Mesenchymal stem cell (in vitro differentiated cells and primary cell): ENCODE data around the gene TAF11L12. TPM values are rescaled to one million over a fixed set of nuclear protein-coding genes. Genes with fewer than 3 reads are reported as not detected.
"Not testable (repeated sequence)": the region's sequence is repeated elsewhere in the genome, so short reads cannot be mapped to it uniquely, and the experiment has no call there.

Experiments used
- DNase-seq: peaks from one replicate; pipeline ENCODE4 v3.0.0-alpha.2; 2013
- H2AFZ ChIP-seq: one replicate; pipeline ENCODE4 v1.6.1; 2013; ENCODE audit warnings: low read depth, mild to moderate bottlenecking, control low read depth, inconsistent platforms, low read length, moderate library complexity
- H2AK5ac ChIP-seq: 2 replicates; pipeline ENCODE4 v1.6.1; 2013; ENCODE audit warnings: low read length, moderate library complexity, mild to moderate bottlenecking, inconsistent platforms; ENCODE audit not compliant: severe bottlenecking
- H2BK120ac ChIP-seq: one replicate; pipeline ENCODE4 v1.6.1; 2013; ENCODE audit warnings: low read depth, mild to moderate bottlenecking, inconsistent platforms, low read length, moderate library complexity
- H2BK12ac ChIP-seq, 2 experiments: one replicate each; pipeline ENCODE4 v1.6.1; 2013; ENCODE audit warnings: inconsistent platforms in 2 of 2, low read length in 2 of 2, mild to moderate bottlenecking in 2 of 2, moderate library complexity in 2 of 2, control low read depth in 1 of 2
- H2BK15ac ChIP-seq: one replicate; pipeline ENCODE4 v1.6.1; 2013; ENCODE audit warnings: mild to moderate bottlenecking, low read depth, inconsistent platforms; ENCODE audit not compliant: poor library complexity, severe bottlenecking
- H2BK5ac ChIP-seq: 2 replicates; pipeline ENCODE4 v1.6.1; 2013; ENCODE audit warnings: low read depth, mild to moderate bottlenecking, low read length, control low read depth, inconsistent platforms; ENCODE audit not compliant: poor library complexity, severe bottlenecking
- H3K14ac ChIP-seq, 2 experiments: one replicate each; pipeline ENCODE4 v1.6.1; 2013; ENCODE audit warnings: inconsistent platforms in 2 of 2, low read length in 2 of 2, control low read depth in 1 of 2, mild to moderate bottlenecking in 1 of 2, moderate library complexity in 1 of 2
- H3K18ac ChIP-seq, 2 experiments: one replicate each; pipeline ENCODE4 v1.6.1; 2013; ENCODE audit warnings: inconsistent platforms in 2 of 2, low read length in 2 of 2, control low read depth in 1 of 2, low read depth in 1 of 2, mild to moderate bottlenecking in 1 of 2
- H3K23ac ChIP-seq, 2 experiments: one replicate each; pipeline ENCODE4 v1.6.1; 2013; ENCODE audit warnings: inconsistent platforms in 2 of 2, low read length in 2 of 2, mild to moderate bottlenecking in 2 of 2, moderate library complexity in 2 of 2, control low read depth in 1 of 2
- H3K27ac ChIP-seq: 2 replicates; pipeline ENCODE4 v1.5.1; 2013; ENCODE audit warnings: mild to moderate bottlenecking, moderate library complexity, low read length, control low read depth, inconsistent platforms; ENCODE audit not compliant: poor library complexity, severe bottlenecking
- H3K27me3 ChIP-seq, 2 experiments: 2 replicates each; pipeline versions ENCODE4 v1.6.1 to v1.7.0; 2013; ENCODE audit warnings: low read length in 2 of 2, mild to moderate bottlenecking in 2 of 2, moderate library complexity in 2 of 2, control low read depth in 1 of 2, inconsistent platforms in 1 of 2; ENCODE audit not compliant: control insufficient read depth in 1 of 2, insufficient read depth in 1 of 2
- H3K36me3 ChIP-seq, 2 experiments: 2 replicates each; pipeline versions ENCODE4 v1.6.1 to v1.7.0; 2013; ENCODE audit warnings: low read length in 2 of 2, control low read depth in 1 of 2, inconsistent platforms in 1 of 2, low read depth in 1 of 2, mild to moderate bottlenecking in 1 of 2; ENCODE audit not compliant: insufficient read depth in 2 of 2, control insufficient read depth in 1 of 2
- H3K4ac ChIP-seq, 2 experiments: one replicate each; pipeline ENCODE4 v1.6.1; 2013; ENCODE audit warnings: inconsistent platforms in 2 of 2, low read length in 2 of 2, mild to moderate bottlenecking in 2 of 2, moderate library complexity in 2 of 2, control low read depth in 1 of 2, low read depth in 1 of 2
- H3K4me1 ChIP-seq: 2 replicates; pipeline ENCODE4 v1.6.1; 2013; ENCODE audit warnings: low read depth, low read length, control low read depth; ENCODE audit not compliant: control insufficient read depth, insufficient read depth
- H3K4me2 ChIP-seq: 2 replicates; pipeline ENCODE4 v1.6.1; 2013; ENCODE audit warnings: low read length, mild to moderate bottlenecking, inconsistent platforms; ENCODE audit not compliant: poor library complexity, severe bottlenecking
- H3K4me3 ChIP-seq, 2 experiments: 2 replicates each; pipeline versions ENCODE4 v1.5.1 to v1.7.0; 2013; ENCODE audit warnings: low read length in 2 of 2, mild to moderate bottlenecking in 2 of 2, control low read depth in 1 of 2, low read depth in 1 of 2; ENCODE audit not compliant: insufficient read depth in 1 of 2
- H3K79me1 ChIP-seq: replicated peaks from 2 replicates; pipeline ENCODE4 v1.6.1; 2013; ENCODE audit warnings: mild to moderate bottlenecking, control low read depth, low read length, inconsistent platforms; ENCODE audit not compliant: poor library complexity, severe bottlenecking
- H3K9ac ChIP-seq: 2 replicates; pipeline ENCODE4 v1.7.0; 2013; ENCODE audit warnings: mild to moderate bottlenecking, low read length, moderate library complexity
- H3K9me3 ChIP-seq: 2 replicates; pipeline ENCODE4 v1.7.0; 2013; ENCODE audit warnings: mild to moderate bottlenecking, low read length; ENCODE audit not compliant: control insufficient read depth
- H4K8ac ChIP-seq: one replicate; pipeline ENCODE4 v1.6.1; 2013; ENCODE audit warnings: inconsistent platforms, mild to moderate bottlenecking, low read length, moderate library complexity
- H4K91ac ChIP-seq: one replicate; pipeline ENCODE4 v1.6.1; 2013; ENCODE audit warnings: mild to moderate bottlenecking, low read length, inconsistent platforms
- WGBS: methylation state at CpG from one replicate; pipeline ENCODE4 v1.1.7; 2013; ENCODE audit warnings: mixed read lengths; 5-methylcytosine and 5-hydroxymethylcytosine counted together
- polyA plus RNA-seq, 2 experiments: library from polyadenylated mRNA; stranded (reverse); fragments of 200-250 nt; gene quantifications; one replicate each; pipeline ENCODE4 v1.2.3, GENCODE V29; 2013

TAF11L12 gene
- polyA plus RNA-seq (2013, experiment 1 of 2): not detected
- polyA plus RNA-seq (2013, experiment 2 of 2): not detected

- not testable (repeated sequence) for H2AK5ac ChIP-seq, H3K27me3 ChIP-seq, H2BK5ac ChIP-seq, H2BK15ac ChIP-seq, H3K27ac ChIP-seq, H2BK12ac ChIP-seq, H2AFZ ChIP-seq, H3K18ac ChIP-seq, H3K36me3 ChIP-seq, H4K8ac ChIP-seq, H3K4me3 ChIP-seq, H3K23ac ChIP-seq, H3K9me3 ChIP-seq, H3K4ac ChIP-seq, H3K9ac ChIP-seq, H3K4me1 ChIP-seq, H3K4me2 ChIP-seq, H2BK120ac ChIP-seq, H3K14ac ChIP-seq, DNase-seq, H4K91ac ChIP-seq, H3K79me1 ChIP-seq
- 81% methylated on average over 2 of the region's 2 CpGs for WGBS
These were observed at the start of gene TAF11L12 for GRCh38 chr5:17610092-17610491. Gene TAF11L12 (plus strand): TSS chr5:17610392.

GRCh38 chr5:17585658-17586057, 24.5 kb upstream of the TAF11L12 start, which contains the start of gene TAF11L7:
Gene TAF11L7 (minus strand): TSS chr5:17585758.
- not testable (repeated sequence) for H4K8ac ChIP-seq, H2BK15ac ChIP-seq, H3K4ac ChIP-seq, H3K14ac ChIP-seq, H3K36me3 ChIP-seq, H3K9me3 ChIP-seq, H2AFZ ChIP-seq, H2AK5ac ChIP-seq, H3K4me3 ChIP-seq, H3K27ac ChIP-seq, H3K18ac ChIP-seq, H3K9ac ChIP-seq, H3K23ac ChIP-seq, H3K4me2 ChIP-seq, H3K79me1 ChIP-seq, H3K4me1 ChIP-seq, H2BK12ac ChIP-seq, H2BK120ac ChIP-seq, DNase-seq, H4K91ac ChIP-seq, H2BK5ac ChIP-seq, H3K27me3 ChIP-seq
- WGBS: no CpG with 5 or more reads among the region's 16 CpGs

GRCh38 chr5:17590860-17591259, 19.3 kb upstream of the TAF11L12 start, which contains the start of gene TAF11L8:
Gene TAF11L8 (minus strand): TSS chr5:17590960.
- H2AK5ac ChIP-seq, H4K8ac ChIP-seq, H3K4me1 ChIP-seq, H2AFZ ChIP-seq, H3K79me1 ChIP-seq, H3K4me2 ChIP-seq, H3K14ac ChIP-seq, H2BK120ac ChIP-seq, H3K36me3 ChIP-seq, DNase-seq, H2BK12ac ChIP-seq, H3K9me3 ChIP-seq, H3K18ac ChIP-seq, H3K9ac ChIP-seq, H3K4ac ChIP-seq, H3K23ac ChIP-seq, H2BK15ac ChIP-seq, H2BK5ac ChIP-seq, H4K91ac ChIP-seq, H3K4me3 ChIP-seq, H3K27me3 ChIP-seq, H3K27ac ChIP-seq: not testable (repeated sequence)
- no CpG with 5 or more reads among the region's 16 CpGs for WGBS

- not testable (repeated sequence) for H2AFZ ChIP-seq, DNase-seq, H3K4me1 ChIP-seq, H3K23ac ChIP-seq, H3K9me3 ChIP-seq, H4K91ac ChIP-seq, H3K14ac ChIP-seq, H3K18ac ChIP-seq, H3K36me3 ChIP-seq, H3K4me2 ChIP-seq, H2AK5ac ChIP-seq, H3K27me3 ChIP-seq, H2BK12ac ChIP-seq, H2BK15ac ChIP-seq, H3K79me1 ChIP-seq, H3K27ac ChIP-seq, H3K4ac ChIP-seq, H3K9ac ChIP-seq, H3K4me3 ChIP-seq, H2BK5ac ChIP-seq, H2BK120ac ChIP-seq, H4K8ac ChIP-seq
- WGBS: no CpG with 5 or more reads among the region's 15 CpGs
These were observed 15.9 kb upstream of the TAF11L12 start, which contains the start of gene TAF11L9 for GRCh38 chr5:17594255-17594654. Gene TAF11L9 (minus strand): TSS chr5:17594394.
